Measurements from ENCODE around the gene FRMD1. TPM values are rescaled to one million over a fixed set of nuclear protein-coding genes. Genes with fewer than 3 reads are reported as not detected.
A peak's percentile ranks its signal among the peaks of the same experiment; 100 is the strongest.

The FRMD1 gene
- total and polyA plus RNA-seq, 2 experiments from 2014 or later: 0.07 TPM; not detected in 1

- no peaks in the 10 kb centered on the region for H3K36me3 ChIP-seq (replicated peaks; ENCODE audit: insufficient read depth, low read depth)
- H3K27me3 ChIP-seq: no peaks in the 10 kb centered on the region
- no peak for DNase-seq (ENCODE audit: low spot score)
- no peaks in the 10 kb centered on the region for H3K79me2 ChIP-seq
- no peak overlapping the region for H3K4me2 ChIP-seq
- H4K20me1 ChIP-seq (ENCODE audit: insufficient read depth, poor library complexity, severe bottlenecking): no peaks in the 10 kb centered on the region
- 94% methylated on average over 18 of the region's 18 CpGs for WGBS (ENCODE audit: low lambda C conversion rate, missing lambda C conversion rate)
- H3K4me1 ChIP-seq (ENCODE audit: insufficient read depth): peaks cover 21% of the 10 kb centered on the region
- H3K9me3 ChIP-seq (ENCODE audit: low read depth): peaks cover 5% of the 10 kb centered on the region
- peak overlapping the region; percentile 58 for H2AFZ ChIP-seq
- TF ChIP-seq EZH2phosphoT487 (IDR thresholded peaks at IDR 0.05; ENCODE audit: low read depth, severe bottlenecking, unreplicated experiment): no peak
- no peak for TF ChIP-seq EZH2 (IDR thresholded peaks at IDR 0.05; ENCODE audit: borderline replicate concordance)
- no peak for TF ChIP-seq CTCF (IDR thresholded peaks at IDR 0.05; ENCODE audit: poor library complexity)
- H3K4me3 ChIP-seq: no peak overlapping the region
- no peaks in the 10 kb centered on the region for H3K9me2 ChIP-seq (replicated peaks; ENCODE audit: insufficient read depth)
- peak overlapping the region; percentile 75 for H3K27ac ChIP-seq
Observed at GRCh38 chr6:168034537-168034936, 44.5 kb downstream of the FRMD1 start.

GRCh38 chr6:168033791-168034190 lies 45.2 kb downstream of the FRMD1 start:
- Histone ChIP-seq H3K79me2 (no peaks in the 10 kb centered on the region), H3K9me2 (replicated peaks; ENCODE audit: insufficient read depth) (no peaks in the 10 kb centered on the region), H3K27me3 (no peaks in the 10 kb centered on the region), H3K9me3 (ENCODE audit: low read depth) (no peaks in the 10 kb centered on the region), H4K20me1 (ENCODE audit: insufficient read depth, poor library complexity, severe bottlenecking) (no peaks in the 10 kb centered on the region), H3K27ac (no peak overlapping the region), H3K4me2 (no peak overlapping the region), H3K36me3 (replicated peaks; ENCODE audit: insufficient read depth, low read depth) (no peaks in the 10 kb centered on the region), H3K4me1 (ENCODE audit: insufficient read depth) (peaks cover 21% of the 10 kb centered on the region), H3K4me3 (no peak overlapping the region), H2AFZ (no peak overlapping the region)
- 95% methylated on average over 12 of the region's 12 CpGs for WGBS (ENCODE audit: low lambda C conversion rate, missing lambda C conversion rate)
- no peak for DNase-seq (ENCODE audit: low spot score)
- TF ChIP-seq EZH2 (IDR thresholded peaks at IDR 0.05; ENCODE audit: borderline replicate concordance): no peak

GRCh38 chr6:168032005-168032760 lies 46.8 kb downstream of the FRMD1 start:
- TF ChIP-seq EZH2 (IDR thresholded peaks at IDR 0.05; ENCODE audit: borderline replicate concordance): no peak
- TF ChIP-seq EZH2phosphoT487 (IDR thresholded peaks at IDR 0.05; ENCODE audit: low read depth, severe bottlenecking, unreplicated experiment): no peak
- no peak for TF ChIP-seq CTCF (IDR thresholded peaks at IDR 0.05; ENCODE audit: poor library complexity)
- no peaks in the 10 kb centered on the region for H3K79me2 ChIP-seq
- no peak overlapping the region for H2AFZ ChIP-seq
- H4K20me1 ChIP-seq (ENCODE audit: insufficient read depth, poor library complexity, severe bottlenecking): no peaks in the 10 kb centered on the region
- no peaks in the 10 kb centered on the region for H3K9me3 ChIP-seq (ENCODE audit: low read depth)
- H3K4me2 ChIP-seq: no peak overlapping the region
- no peaks in the 10 kb centered on the region for H3K27me3 ChIP-seq
- H3K4me1 ChIP-seq (ENCODE audit: insufficient read depth): peaks cover 21% of the 10 kb centered on the region
- H3K4me3 ChIP-seq: no peak overlapping the region
- DNase-seq (ENCODE audit: low spot score): peak; percentile 61
- H3K27ac ChIP-seq: peak overlapping the region; percentile 85
- no peaks in the 10 kb centered on the region for H3K36me3 ChIP-seq (replicated peaks; ENCODE audit: insufficient read depth, low read depth)
- 45% methylated on average over 12 of the region's 12 CpGs for WGBS (ENCODE audit: low lambda C conversion rate, missing lambda C conversion rate)
- H3K9me2 ChIP-seq (replicated peaks; ENCODE audit: insufficient read depth): no peaks in the 10 kb centered on the region

- Histone ChIP-seq H3K27ac (peak overlapping the region; percentile 85), H4K20me1 (ENCODE audit: insufficient read depth, poor library complexity, severe bottlenecking) (no peaks in the 10 kb centered on the region), H3K4me2 (no peak overlapping the region), H2AFZ (no peak overlapping the region), H3K36me3 (replicated peaks; ENCODE audit: insufficient read depth, low read depth) (no peaks in the 10 kb centered on the region), H3K9me2 (replicated peaks; ENCODE audit: insufficient read depth) (no peaks in the 10 kb centered on the region), H3K79me2 (no peaks in the 10 kb centered on the region), H3K27me3 (no peaks in the 10 kb centered on the region), H3K4me1 (ENCODE audit: insufficient read depth) (peaks cover 20% of the 10 kb centered on the region), H3K9me3 (ENCODE audit: low read depth) (no peaks in the 10 kb centered on the region), H3K4me3 (no peak overlapping the region)
- 51% methylated on average over 14 of the region's 14 CpGs for WGBS (ENCODE audit: low lambda C conversion rate, missing lambda C conversion rate)
- no peak for DNase-seq (ENCODE audit: low spot score)
- TF ChIP-seq EZH2phosphoT487 (IDR thresholded peaks at IDR 0.05; ENCODE audit: low read depth, severe bottlenecking, unreplicated experiment) (no peak), CTCF (IDR thresholded peaks at IDR 0.05; ENCODE audit: poor library complexity) (no peak), EZH2 (IDR thresholded peaks at IDR 0.05; ENCODE audit: borderline replicate concordance) (no peak)
Observed at GRCh38 chr6:168031411-168031971, 47.5 kb downstream of the FRMD1 start.

All from hepatocyte (in vitro differentiated cells).